ENCODE results near the gene TDRD12.
A peak's percentile ranks its signal among the peaks of the same experiment; 100 is the strongest.
"Not testable (repeated sequence)": the region's sequence is repeated elsewhere in the genome, so short reads cannot be mapped to it uniquely, and the experiment has no call there.

Gene TDRD12

DNA sequence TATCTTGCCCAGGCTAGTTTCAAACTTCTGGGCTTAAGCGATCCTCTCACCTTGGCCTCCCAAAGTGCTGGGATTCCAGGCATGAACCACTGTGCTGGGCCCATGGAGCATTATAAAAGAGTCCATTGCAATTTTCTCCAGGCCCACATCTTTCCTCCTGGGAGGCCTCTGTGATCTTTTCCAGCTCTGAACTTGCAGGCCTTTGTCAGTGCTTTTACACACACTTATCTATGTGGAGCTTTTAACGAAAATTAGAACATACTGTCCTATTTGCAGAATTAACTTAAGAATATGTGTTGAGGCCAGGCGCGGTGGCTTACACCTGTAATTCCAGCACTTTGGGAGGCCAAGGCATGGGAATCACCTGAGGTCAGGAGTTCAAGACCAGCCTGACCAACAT lies 23.9 kb downstream of the TDRD12 start:
- no peak for DNase-seq (ENCODE audit: low read depth)
- no peak for TF ChIP-seq MAX (IDR thresholded peaks at IDR 0.05; ENCODE audit: low read depth, low read length)
- TF ChIP-seq, protein P1, sequence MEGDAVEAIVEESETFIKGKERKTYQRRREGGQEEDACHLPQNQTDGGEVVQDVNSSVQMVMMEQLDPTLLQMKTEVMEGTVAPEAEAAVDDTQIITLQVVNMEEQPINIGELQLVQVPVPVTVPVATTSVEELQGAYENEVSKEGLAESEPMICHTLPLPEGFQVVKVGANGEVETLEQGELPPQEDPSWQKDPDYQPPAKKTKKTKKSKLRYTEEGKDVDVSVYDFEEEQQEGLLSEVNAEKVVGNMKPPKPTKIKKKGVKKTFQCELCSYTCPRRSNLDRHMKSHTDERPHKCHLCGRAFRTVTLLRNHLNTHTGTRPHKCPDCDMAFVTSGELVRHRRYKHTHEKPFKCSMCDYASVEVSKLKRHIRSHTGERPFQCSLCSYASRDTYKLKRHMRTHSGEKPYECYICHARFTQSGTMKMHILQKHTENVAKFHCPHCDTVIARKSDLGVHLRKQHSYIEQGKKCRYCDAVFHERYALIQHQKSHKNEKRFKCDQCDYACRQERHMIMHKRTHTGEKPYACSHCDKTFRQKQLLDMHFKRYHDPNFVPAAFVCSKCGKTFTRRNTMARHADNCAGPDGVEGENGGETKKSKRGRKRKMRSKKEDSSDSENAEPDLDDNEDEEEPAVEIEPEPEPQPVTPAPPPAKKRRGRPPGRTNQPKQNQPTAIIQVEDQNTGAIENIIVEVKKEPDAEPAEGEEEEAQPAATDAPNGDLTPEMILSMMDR (IDR thresholded peaks at IDR 0.05; ENCODE audit: low read depth, low read length) = no peak
- H3K4me3 ChIP-seq (ENCODE audit: low read depth, low read length) = no peak overlapping the region

GRCh38 chr19:32744555-32745325 lies 25.2 kb downstream of the TDRD12 start:
- TF ChIP-seq, protein P1 (IDR thresholded peaks at IDR 0.05; ENCODE audit: low read depth, low read length) = no peak
- no peak for DNase-seq (ENCODE audit: low read depth)

GRCh38 chr19:32745594-32746251 lies 26.2 kb downstream of the TDRD12 start:
- H3K4me3 ChIP-seq (ENCODE audit: low read depth, low read length) = not testable (repeated sequence)

More at GRCh38 chr19:32744555-32745325, 25.2 kb downstream of the TDRD12 start:
- no peak overlapping the region for H3K4me3 ChIP-seq (ENCODE audit: low read depth, low read length)

DNA sequence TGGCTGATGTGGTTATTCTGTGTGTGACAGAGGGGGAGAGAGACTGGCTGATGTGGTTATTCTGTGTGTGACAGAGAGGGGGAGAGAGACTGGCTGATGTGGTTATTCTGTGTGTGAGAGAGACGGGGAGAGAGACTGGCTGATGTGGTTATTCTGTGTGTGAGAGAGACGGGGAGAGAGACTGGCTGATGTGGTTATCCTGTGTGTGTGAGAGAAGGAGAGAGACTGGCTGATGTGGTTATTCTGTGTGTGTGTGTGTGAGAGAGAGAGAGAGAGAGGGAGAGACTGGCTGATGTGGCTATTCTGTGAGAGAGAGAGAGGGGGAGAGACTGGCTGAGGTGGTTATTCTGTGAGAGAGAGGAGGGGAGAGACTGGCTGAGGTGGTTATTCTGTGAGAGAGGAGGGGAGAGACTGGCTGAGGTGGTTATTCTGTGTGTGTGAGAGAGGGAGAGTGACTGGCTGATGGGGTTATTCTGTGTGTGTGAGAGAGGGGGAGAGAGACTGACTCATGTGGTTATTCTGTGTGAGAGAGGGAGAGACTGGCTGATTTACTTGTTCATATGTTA lies 27.1 kb downstream of the TDRD12 start:
- H3K4me3 ChIP-seq (ENCODE audit: low read depth, low read length); DNase-seq (ENCODE audit: low read depth): not testable (repeated sequence)

More at GRCh38 chr19:32745594-32746251, 26.2 kb downstream of the TDRD12 start:
- DNase-seq (ENCODE audit: low read depth) = not testable (repeated sequence)

GRCh38 chr19:32748497-32748896 lies 28.9 kb downstream of the TDRD12 start:
- peak; percentile 15 for DNase-seq (ENCODE audit: low read depth)
- no peak overlapping the region for H3K4me3 ChIP-seq (ENCODE audit: low read depth, low read length)
- TF ChIP-seq MAX (IDR thresholded peaks at IDR 0.05; ENCODE audit: low read depth, low read length) (no peak), MYC (IDR thresholded peaks at IDR 0.05; ENCODE audit: low read depth, low read length) (no peak), POLR2A (IDR thresholded peaks at IDR 0.05; ENCODE audit: extremely low read depth, insufficient read length) (no peak)
- TF ChIP-seq, protein P1 (IDR thresholded peaks at IDR 0.05; ENCODE audit: low read depth, low read length) = no peak

GRCh38 chr19:32748948-32749347 lies 29.4 kb downstream of the TDRD12 start:
- no peak for TF ChIP-seq MAX (IDR thresholded peaks at IDR 0.05; ENCODE audit: low read depth, low read length)
- TF ChIP-seq, protein P1 (IDR thresholded peaks at IDR 0.05; ENCODE audit: low read depth, low read length) = no peak
- TF ChIP-seq POLR2A (IDR thresholded peaks at IDR 0.05; ENCODE audit: extremely low read depth, insufficient read length) = no peak
- TF ChIP-seq MYC (IDR thresholded peaks at IDR 0.05; ENCODE audit: low read depth, low read length) = no peak
- no peak for DNase-seq (ENCODE audit: low read depth)
- H3K4me3 ChIP-seq (ENCODE audit: low read depth, low read length) = no peak overlapping the region

GRCh38 chr19:32749361-32749760 lies 29.8 kb downstream of the TDRD12 start:
- TF ChIP-seq, protein P1 (IDR thresholded peaks at IDR 0.05; ENCODE audit: low read depth, low read length) = no peak
- H3K4me3 ChIP-seq (ENCODE audit: low read depth, low read length) = no peak overlapping the region
- no peak for DNase-seq (ENCODE audit: low read depth)

All from NB4 (cell line).